Measurements from ENCODE around the gene ARHGEF28.

Gene ARHGEF28

DNA sequence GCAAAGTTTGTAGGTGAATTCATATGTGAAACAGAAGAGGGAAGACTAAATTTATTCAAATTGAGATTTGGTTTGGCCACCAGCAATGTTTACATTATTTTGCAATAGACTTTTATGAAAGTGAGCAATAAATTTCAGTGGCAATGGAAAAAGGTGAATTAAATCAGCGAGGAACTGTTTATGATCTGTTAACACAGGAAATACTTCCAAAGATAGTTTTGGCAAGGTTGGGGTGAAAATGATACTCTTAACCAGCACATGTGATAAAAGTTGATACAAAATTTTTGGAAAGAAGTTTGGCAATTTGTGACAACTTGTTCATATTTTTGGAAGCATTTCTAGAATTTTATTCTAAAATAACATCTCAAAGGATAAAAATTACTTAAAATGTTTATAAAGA is 119.8 kb downstream of the ARHGEF28 start:
- no peak for DNase-seq (ENCODE audit: low read depth)

DNA sequence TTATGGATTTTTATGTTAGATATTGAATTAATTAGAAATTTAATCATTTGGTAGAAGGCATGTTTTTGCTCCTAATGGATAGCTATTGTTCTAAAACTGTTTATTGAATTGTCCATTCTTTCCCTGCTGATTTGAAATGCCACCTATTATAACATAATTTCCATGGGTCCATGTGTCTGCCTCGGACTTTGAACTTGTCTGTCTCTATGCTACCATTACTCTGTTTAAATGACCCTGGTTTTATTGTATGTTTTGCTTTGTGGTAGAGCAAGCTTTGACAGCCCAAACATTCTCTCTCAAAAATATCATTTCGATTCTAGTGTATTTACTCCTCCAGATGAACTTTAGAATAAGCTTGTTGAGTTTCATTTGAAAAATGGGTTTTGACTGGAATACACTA is 120.6 kb downstream of the ARHGEF28 start:
- DNase-seq (ENCODE audit: low read depth), result no peak

DNA sequence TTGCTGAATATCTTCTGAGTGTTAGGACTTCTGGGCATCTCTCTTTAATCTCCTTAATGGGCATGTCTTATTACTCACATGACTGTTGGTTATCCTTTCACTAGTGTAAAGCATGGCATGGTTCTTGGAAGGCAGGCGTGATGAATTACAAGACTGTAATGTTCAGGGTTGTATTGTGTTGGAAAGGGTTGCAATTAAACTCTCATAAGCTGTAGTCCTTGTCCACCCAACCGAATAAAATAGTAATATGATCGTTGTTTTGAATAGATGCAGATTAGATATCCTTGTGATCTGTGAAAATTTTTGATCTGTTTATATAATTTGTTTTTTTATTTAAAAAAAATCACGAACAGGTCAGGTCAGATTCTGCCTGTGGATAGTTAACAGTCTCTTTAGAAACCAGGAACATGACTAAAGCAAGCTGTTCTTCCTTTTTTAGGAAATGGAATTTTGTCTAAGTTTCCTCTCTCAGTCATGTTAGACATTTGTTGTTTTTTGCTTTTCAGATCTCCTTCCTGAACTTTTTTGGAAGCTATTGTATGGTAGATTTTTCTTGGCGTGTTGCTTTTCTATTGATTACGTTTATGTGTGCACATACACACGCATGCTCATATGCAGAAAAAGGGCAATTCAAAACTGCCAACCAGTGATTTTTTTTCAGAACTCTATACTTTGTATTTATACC is 121.8 kb downstream of the ARHGEF28 start:
- DNase-seq (ENCODE audit: low read depth), result no peak

DNA sequence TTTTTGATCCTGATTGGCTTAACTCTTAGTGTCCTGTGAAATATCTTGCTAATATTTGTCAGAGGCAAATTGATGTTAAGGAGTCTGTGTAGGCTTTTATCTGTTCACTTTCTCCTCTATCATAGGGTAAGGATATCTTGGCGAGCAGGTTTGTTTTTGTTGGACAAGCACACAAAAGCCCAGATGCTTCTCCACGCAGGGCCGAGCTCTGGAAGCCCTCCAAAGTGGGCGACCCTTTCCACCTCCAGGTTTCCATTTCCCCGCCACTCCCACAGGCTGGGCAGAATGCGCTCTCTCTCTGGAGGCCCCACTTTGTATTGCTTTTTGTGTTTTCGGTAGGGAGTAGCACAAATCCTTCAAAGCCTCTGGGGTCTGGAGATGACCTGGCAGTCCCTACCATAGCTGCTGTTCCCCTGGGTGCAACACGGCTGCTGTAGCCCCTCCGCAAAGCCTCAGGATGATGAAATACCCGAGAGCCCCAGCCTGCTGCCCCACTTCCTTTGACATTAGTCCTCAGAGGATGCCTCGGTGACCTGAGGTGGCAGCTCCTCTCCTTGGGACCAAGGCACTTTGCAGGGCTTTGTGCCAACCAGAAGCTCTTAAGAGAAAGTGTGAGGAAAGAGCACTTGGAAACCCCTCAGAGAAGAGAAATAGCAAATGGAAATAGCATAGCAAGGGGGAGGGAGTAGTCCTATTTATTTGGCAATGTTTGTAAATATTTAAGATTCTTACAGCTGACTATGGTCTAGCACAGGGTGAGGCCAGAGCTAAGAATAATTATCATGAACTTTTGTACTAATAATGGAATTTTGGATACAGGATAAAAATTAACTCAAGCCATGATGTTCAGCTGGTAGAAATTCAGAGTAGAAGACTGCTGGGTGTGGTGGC is 122.8 kb downstream of the ARHGEF28 start:
- DNase-seq (ENCODE audit: low read depth), result no peak

DNA sequence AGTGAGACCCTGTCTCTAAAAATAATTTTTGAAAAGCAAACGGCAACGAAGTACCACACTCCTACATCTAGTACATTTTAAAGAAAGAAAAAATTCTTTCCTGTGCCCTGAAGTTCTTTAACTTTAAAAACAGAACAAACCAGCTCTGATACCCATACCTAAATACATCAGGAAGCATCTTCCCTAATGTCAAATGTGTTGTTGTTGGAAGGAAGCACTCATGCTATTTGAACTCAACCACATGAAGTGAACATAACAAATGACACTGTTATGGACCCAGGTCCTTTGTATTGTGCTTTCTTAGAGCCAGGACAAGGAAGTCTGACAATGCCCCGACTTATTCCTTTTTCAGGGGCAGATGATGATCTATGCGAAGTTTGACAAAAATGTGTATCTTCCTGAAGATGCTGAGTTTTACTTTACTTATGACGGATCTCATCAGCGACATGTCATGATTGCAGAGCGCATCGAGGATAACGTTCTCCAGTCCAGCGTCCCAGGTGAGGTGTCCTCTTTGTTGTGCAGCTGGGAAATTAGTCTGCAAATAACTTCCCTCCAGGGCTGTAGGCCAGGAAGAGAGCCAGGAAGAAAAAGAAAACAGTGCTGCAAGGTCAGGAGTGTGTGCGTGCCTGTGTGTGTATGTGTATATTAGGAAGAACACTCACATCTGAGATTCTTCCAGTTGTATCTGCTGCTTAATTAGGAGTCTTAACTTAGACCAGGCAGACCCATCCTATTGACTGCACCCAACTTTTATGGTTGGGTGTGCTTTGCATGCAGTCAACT is 123.7 kb downstream of the ARHGEF28 start:
- DNase-seq (ENCODE audit: low read depth), result no peak

DNA sequence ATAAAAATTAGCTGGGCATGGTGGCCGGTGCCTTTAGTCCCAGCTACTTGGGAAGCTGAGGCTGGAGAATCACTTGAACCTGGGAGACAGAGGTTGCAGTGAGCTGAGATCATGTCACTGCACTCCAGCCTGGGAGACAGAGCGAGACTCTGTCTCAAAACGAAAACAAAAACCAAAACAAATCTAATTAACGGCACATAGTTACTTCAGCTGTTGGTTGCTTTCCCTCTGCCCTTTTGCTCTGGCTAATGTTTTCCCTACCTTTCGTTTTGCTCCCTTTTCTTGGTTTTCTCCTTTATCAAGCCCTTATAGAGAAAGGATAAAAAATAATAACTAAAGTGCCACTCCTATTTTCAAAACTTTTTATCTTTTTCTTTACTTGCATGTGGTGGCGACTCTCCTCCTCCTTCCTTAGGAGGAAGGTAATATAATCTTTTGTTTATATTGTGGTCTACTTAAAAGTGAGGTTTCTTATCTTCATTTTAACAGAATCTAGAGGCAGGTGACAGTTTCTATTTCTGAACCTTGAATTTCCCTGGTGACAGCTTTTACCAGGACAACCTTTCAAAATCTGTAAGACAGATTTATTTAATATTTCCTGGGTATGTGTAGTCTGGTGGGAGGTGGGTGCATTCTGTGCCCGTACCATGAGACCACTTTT is 125.4 kb downstream of the ARHGEF28 start:
- no peak for DNase-seq (ENCODE audit: low read depth)

DNA sequence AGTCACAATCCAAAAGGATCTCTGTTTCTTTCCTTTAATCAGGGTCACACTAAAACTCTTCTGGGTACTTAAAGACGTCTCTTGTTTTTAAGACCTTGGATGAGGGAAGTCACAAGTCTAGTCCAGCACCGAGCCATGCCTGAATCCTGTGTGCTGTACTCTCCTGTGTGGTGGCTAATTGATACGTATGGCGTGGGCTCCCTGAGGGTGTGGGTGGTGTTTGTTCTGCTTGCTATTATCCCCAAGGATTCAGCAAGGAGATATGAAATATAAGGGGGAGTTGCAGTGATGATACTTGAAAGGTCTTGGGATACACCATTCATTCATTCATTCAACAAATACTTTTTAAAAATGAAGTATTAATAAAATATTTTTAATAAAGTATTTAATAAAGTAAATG is 128.3 kb downstream of the ARHGEF28 start:
- DNase-seq (ENCODE audit: low read depth), result no peak

DNA sequence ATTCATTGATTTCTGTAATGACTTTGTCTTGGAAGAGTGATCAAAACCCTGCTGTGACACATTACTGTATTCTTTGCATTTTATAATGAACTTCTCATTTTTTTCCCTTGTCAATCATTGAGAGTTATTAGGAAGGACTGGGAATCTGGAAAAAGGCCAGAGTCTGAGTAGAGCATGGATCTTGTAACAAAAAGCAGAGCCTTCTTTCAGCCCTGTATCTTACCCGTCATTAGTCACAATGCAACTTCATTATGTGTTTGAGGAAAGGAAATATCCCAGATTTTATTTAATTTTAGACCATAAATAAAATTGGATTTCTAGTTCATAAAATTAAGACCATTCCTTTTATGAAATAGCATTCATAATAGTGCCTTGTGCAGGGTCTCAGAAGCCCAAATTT is 131.4 kb downstream of the ARHGEF28 start:
- DNase-seq (ENCODE audit: low read depth), result no peak

DNA sequence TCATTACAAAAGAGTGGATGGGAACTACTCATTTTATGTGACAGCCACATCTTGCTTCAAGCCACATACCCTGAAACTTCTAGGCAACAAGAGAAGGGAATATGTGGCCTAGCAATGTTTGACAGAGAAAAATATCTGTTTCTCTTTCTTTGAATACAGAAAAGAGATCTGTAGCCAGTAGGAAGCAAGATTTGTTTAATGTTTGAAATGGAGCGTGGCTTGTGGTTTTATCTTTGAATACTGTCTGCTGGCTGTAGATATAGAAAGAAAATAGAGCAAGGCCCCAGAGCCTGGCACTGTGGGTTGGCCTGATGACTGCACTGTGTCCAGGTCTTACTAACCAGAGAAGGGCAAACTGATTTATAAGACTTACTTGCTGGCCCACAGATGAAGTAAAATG is 133.8 kb downstream of the ARHGEF28 start:
- DNase-seq (ENCODE audit: low read depth), result no peak

DNA sequence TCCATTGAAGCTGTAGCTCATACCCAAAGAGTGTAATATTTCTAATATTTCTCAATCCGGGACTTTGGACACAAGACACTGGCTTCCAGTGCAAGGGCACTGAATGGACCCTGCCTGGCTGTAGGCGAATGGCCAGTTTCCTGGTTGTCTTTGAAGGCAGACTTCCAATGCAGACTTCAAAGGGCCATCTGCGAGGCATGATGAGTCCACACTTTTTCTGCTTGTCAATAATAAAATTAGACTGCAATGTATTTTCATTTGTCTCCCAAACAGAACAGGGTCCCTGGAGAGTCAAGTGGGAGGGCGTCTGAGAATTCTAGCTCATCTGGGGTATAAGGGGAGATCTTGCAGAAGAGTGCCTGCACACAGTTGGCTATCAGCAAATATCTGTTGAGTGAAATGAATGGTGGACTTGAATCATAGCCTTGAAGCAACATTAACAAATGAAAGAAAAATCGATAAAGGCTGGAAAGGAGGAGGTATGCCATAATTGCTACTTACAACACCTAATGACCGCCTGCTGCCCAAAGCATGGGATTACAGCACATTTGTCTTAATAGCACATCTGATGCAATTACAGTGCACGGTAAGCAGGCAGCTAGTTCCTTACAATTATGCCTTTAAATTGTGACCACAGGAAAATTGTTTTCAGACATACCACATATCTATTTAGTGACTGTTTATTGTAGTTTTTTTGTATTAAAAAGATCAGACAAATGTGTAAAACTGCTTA is 137.5 kb downstream of the ARHGEF28 start:
- no peak for DNase-seq (ENCODE audit: low read depth)

DNA sequence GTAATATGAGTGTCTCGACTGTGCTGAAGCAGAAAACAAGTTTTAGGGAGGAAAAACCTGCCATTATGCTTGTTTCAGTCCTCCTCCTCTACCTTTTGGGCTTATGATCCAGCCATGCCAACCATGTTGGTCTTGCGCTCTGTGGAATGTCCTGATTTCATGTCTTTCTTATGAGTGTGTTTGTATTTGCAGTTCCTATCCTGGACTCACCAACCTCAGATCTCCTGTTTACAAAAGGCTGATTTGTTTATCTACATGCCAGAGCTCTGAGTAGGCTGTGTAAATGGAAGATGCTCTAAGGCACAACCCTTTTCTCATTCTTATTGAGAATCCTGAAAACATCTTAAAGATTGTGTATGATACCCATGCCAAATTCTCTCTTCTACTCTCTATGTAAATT is 138.6 kb downstream of the ARHGEF28 start:
- DNase-seq (ENCODE audit: low read depth), result no peak

DNA sequence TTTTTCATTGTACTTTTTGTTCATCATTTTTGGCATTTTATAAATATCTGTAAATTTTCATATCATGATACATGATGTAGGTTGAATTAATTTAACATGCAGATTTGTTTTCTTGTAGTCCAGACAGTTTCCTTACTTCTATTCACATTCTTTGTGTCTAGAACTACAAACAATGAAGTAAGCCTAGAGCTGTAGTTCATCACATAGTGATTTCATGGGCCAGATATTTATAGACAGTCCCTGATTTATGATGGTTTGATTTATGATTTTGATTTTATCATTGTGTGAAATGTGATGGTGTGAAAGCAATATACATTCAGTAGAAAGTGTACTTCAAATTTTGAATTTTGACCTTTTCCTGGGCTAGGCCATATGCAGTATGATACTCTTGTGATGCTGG is 139.0 kb downstream of the ARHGEF28 start:
- no peak for DNase-seq (ENCODE audit: low read depth)

DNA sequence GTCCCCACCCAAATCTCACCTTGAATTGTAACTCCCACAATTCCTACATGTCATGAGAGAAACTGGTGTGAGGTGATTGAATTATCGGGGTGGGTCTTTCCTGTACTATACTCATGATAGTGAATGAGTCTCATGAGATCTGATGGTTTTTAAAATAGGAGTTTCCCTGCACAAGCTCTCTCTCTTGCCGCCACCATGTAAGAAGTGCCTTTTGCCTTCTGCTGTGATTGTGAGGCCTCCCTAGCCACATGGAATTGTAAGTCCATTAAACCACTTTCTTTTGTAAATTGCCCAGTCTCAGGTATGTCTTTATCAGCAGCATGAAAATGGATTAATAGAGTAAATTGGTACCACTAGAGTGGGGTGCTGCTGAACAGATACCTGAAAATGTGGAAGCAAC is 140.9 kb downstream of the ARHGEF28 start:
- no peak for DNase-seq (ENCODE audit: low read depth)

DNA sequence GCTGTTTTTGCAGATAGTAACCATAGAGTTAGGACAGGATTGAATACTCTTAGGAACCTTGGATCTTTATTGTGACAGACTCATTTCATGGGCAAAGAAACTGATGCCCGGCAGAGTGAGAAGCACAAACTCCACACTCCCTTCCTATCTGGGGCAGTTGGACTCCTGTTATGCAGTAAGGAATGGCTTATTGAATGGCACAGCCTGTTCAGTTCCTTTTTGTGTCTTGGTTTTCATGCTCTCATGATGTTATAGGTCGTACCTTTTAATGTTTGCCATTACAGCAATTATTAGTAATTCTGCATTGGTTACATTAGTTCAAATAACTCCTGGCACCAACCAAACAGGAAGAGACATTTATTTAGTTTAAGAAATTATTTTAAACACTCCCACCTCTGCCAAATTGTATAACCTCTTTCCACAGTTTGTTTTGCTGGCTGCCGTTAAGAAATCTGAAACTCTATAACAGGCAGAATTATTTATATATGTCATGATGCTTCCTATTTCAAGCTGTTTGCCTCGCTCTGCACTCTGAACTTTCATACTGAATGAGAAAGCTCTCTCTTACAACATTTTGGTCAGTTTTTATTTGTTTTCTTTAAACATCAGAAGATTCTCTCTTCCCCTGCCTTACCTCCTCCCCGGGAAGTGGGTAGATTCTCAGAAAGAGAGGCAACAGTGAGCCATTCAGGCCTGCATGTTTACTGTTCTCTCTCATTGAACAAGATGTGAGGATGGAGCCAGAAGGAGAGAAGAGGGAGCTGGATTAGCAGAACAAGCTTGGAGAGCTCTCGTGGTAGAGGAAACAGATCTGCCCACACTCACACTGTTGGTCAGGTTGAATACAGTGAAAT is 144.4 kb downstream of the ARHGEF28 start:
- no peak for DNase-seq (ENCODE audit: low read depth)

DNA sequence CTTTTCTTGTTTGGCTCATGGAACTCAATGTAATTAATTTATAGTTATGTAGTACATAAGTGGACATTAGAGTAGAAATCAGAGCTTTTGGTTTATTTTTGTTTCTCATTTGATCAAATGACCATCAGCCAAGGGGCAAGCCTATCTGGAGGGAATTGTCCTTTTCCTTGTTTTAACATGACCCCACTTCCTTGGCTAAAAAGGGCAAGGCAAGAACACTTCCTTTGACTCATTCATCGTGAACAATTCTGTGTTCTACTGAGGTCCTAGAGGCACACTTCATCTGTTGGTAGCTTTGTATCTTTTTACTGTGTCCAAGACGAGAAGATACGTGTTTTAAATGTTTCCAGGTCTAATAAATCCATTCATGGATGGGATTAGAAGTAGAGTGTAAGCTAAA is 148.9 kb downstream of the ARHGEF28 start:
- DNase-seq (ENCODE audit: low read depth), result no peak

DNA sequence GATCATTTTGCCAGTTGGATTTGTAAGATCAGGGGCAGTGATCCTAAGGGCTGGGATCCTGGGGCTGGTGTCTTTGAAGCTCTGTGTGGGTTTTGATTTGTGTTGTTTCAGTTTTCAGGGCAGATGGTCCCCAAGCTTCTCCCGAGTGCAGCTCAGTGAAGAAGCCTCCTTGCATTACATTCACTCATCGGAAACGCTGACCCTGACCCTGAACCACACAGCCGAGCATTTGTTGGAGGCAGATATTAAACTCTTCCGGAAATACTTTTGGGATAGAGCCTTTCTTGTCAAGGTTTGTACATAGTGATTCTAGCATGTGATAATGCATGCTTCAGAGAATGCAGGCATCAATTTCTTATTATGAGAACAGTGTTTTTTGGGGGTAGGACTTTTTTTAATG is 150.4 kb downstream of the ARHGEF28 start:
- DNase-seq (ENCODE audit: low read depth), result no peak

DNA sequence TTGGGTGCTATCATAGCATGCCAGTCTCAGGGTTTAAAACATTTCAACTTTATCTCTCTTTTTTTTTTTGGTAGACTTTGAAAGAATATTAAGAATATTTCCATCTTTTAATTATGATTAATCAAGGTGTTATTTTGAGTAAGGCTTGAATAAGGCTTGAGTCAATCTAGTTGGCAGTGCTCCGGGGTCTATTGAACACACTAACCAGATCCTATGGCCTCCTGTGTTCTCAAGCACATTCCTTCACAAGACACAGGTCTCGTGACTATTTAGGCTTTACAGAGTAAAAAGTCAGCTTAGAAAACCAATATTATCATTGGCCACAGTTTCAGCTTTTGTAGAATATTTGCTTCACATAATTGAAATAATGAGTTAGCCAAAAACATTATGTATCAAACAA is 151.2 kb downstream of the ARHGEF28 start:
- no peak for DNase-seq (ENCODE audit: low read depth)

DNA sequence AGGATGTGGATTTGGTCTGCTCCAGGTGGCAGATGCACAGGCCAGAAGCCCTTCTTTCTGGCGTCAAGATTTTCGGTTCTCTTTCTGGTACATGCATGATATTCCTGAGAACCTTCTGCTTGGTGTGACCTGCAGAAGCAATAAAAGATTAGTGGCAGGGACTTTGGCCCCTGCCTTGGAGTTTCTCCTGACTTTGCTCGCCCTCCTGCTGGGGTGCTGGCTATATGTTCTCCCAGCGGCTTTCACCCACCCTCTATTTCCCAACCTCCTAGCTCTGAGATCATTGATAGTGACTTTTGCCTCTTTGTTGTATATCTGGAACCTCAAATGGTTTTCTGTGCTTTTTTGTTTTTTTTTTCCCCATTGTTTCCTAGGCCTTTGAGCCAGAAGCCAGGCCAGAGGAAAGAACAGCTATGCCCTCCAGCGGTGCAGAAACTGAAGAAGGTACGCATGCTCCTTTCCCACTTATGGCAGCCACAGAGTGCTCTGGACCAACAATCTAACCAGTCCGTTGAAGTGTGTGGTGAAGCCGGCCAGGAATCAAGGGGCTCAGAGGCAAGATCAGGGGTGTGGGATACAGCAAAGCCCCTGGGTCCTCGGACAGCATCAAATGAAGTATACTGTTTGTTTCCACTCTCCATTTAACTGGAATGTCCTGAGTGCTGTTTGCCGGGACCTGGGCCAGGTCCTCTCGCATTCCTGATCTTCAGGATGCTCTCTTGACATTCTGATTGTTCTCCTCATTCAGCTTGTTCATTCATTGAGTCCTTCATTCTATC is 154.5 kb downstream of the ARHGEF28 start:
- DNase-seq (ENCODE audit: low read depth), result no peak

DNA sequence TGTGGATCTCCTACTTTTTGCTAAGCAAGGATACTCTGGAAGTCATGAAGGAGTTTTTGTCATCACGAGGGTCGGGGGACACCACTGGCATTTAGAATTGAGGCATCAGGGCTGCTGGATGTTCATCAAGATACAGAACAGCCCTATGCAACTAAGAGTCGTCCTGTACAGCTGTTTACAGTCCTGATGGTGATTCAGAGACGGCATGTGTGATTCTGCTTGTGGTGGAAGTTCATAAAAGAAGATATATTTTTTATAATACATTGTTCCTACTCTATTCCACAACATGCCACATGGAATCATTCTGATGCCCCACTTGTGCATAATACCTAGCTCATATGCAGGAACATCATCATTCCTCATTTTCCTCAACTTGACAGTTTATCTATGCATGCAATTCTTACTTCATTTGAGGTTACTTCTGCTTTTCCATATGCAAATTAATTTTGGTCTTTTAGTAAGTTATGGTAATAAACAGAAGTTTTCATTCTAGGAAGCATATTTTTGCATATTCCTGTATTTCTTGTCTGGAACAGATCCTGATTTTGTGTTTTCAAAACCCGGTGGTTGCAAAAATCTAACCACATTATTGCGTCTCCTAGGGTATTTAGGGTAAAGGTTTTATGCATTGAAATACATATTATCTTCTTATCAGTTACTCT is 155.2 kb downstream of the ARHGEF28 start:
- no peak for DNase-seq (ENCODE audit: low read depth)

All from T-helper 22 cell (primary cell).